ENCODE measurements around the gene ZFYVE27.

Gene ZFYVE27

DNA sequence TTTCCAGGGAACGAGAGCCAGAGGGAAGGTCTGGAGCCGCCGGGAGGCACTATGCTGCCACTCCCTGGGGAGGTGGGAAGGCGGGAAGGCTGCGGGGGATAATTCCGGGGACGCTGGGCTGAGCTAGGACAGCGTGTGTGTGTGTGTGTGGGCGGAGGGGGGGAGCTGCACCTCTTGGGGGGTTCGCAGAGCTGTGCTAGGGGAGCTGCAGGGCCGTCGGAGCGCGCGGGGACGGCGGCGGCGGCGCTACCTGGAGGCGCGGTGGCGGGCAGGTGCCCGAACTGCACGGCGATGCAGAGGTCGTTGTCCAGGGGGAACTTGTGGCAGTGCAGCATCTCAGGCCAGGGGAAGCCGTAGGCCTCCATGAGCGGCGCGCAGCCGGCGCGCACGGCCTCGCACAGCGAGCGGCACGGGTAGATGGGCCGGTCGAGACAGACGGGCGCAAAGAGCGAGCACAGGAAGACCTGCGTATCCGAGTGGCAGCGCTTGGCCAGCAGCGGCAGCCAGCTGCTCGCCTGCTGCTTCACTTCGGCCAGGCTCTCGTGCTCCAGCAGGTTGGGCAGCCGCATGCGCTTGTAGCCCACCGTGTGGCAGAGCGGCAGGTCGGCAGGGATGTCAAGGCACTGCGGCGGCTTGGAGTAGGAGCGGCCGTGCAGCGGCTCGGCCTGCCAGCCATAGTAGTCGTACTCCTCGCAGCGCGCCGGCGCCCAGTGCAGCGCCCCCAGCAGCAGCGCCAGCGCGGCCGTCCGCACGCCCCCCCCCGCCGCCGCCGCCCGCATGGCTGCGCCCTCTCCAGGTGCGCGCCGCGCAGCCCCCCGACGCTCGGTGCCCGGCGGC lies 34.3 kb downstream of the ZFYVE27 start (continued):
- TF ChIP-seq BCL11B (tag by site-specific recombination; IDR thresholded peaks at IDR 0.05; ENCODE audit: low read depth) (no peak), ZNF433 (tag by site-specific recombination; IDR thresholded peaks at IDR 0.05; ENCODE audit: low read depth) (no peak), ZNF707 (tag by site-specific recombination; IDR thresholded peaks at IDR 0.05) (no peak), ZNF555 (tag by site-specific recombination; conservative IDR thresholded peaks at IDR 0.05) (no peak), ZNF660 (tag by site-specific recombination; IDR thresholded peaks at IDR 0.05) (no peak), MYNN (tag by site-specific recombination; IDR thresholded peaks at IDR 0.05; ENCODE audit: borderline replicate concordance) (no peak), ZNF23 (tag by site-specific recombination; IDR thresholded peaks at IDR 0.05; ENCODE audit: borderline replicate concordance) (no peak), ZNF416 (tag by site-specific recombination; IDR thresholded peaks at IDR 0.05) (no peak), ZNF521 (tag by site-specific recombination; IDR thresholded peaks at IDR 0.05) (no peak), SP3 (tag by site-specific recombination; IDR thresholded peaks at IDR 0.05) (no peak), ZNF335 (tag by site-specific recombination; conservative IDR thresholded peaks at IDR 0.05) (peak; percentile 83), ZNF133 (tag by site-specific recombination; IDR thresholded peaks at IDR 0.05) (no peak), ZSCAN23 (tag by site-specific recombination; IDR thresholded peaks at IDR 0.05) (no peak), ZNF184 (tag by site-specific recombination; IDR thresholded peaks at IDR 0.05) (no peak), ZNF610 (tag by site-specific recombination; IDR thresholded peaks at IDR 0.05; ENCODE audit: borderline replicate concordance) (peak; percentile 75; the same call in 1 of the 2 replicates), GLIS1 (tag by site-specific recombination; IDR thresholded peaks at IDR 0.05) (peak; percentile 99), ZFP37 (tag by site-specific recombination; IDR thresholded peaks at IDR 0.05) (no peak), ZNF324 (tag by site-specific recombination; IDR thresholded peaks at IDR 0.05) (no peak), SCRT2 (tag by site-specific recombination; IDR thresholded peaks at IDR 0.05) (0 out of 2 replicates have a peak, but pooled peaks have one; percentile 25), ZNF548 (tag by site-specific recombination; IDR thresholded peaks at IDR 0.05) (no peak), RBAK (tag by site-specific recombination; IDR thresholded peaks at IDR 0.05) (no peak), ZNF112 (tag by site-specific recombination; IDR thresholded peaks at IDR 0.05) (no peak), KLF9 (tag by site-specific recombination; IDR thresholded peaks at IDR 0.05; ENCODE audit: low read depth) (no peak), ZNF664 (tag by site-specific recombination; IDR thresholded peaks at IDR 0.05) (no peak), ZNF600 (tag by site-specific recombination; IDR thresholded peaks at IDR 0.05) (peak; percentile 78)
- TF ChIP-seq, protein P1, sequence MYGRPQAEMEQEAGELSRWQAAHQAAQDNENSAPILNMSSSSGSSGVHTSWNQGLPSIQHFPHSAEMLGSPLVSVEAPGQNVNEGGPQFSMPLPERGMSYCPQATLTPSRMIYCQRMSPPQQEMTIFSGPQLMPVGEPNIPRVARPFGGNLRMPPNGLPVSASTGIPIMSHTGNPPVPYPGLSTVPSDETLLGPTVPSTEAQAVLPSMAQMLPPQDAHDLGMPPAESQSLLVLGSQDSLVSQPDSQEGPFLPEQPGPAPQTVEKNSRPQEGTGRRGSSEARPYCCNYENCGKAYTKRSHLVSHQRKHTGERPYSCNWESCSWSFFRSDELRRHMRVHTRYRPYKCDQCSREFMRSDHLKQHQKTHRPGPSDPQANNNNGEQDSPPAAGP (tag by site-specific recombination; IDR thresholded peaks at IDR 0.05): peak; percentile 71
- TF ChIP-seq, protein P2, sequence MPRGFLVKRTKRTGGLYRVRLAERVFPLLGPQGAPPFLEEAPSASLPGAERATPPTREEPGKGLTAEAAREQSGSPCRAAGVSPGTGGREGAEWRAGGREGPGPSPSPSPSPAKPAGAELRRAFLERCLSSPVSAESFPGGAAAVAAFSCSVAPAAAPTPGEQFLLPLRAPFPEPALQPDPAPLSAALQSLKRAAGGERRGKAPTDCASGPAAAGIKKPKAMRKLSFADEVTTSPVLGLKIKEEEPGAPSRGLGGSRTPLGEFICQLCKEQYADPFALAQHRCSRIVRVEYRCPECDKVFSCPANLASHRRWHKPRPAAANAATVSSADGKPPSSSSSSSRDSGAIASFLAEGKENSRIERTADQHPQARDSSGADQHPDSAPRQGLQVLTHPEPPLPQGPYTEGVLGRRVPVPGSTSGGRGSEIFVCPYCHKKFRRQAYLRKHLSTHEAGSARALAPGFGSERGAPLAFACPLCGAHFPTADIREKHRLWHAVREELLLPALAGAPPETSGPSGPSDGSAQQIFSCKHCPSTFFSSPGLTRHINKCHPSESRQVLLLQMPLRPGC (tag by site-specific recombination; IDR thresholded peaks at IDR 0.05): no peak
- TF ChIP-seq, protein P3, sequence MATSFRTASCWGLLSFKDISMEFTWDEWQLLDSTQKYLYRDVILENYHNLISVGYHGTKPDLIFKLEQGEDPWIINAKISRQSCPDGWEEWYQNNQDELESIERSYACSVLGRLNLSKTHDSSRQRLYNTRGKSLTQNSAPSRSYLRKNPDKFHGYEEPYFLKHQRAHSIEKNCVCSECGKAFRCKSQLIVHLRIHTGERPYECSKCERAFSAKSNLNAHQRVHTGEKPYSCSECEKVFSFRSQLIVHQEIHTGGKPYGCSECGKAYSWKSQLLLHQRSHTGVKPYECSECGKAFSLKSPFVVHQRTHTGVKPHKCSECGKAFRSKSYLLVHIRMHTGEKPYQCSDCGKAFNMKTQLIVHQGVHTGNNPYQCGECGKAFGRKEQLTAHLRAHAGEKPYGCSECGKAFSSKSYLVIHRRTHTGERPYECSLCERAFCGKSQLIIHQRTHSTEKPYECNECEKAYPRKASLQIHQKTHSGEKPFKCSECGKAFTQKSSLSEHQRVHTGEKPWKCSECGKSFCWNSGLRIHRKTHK (tag by site-specific recombination; IDR thresholded peaks at IDR 0.05): no peak
- TF ChIP-seq, protein P4, sequence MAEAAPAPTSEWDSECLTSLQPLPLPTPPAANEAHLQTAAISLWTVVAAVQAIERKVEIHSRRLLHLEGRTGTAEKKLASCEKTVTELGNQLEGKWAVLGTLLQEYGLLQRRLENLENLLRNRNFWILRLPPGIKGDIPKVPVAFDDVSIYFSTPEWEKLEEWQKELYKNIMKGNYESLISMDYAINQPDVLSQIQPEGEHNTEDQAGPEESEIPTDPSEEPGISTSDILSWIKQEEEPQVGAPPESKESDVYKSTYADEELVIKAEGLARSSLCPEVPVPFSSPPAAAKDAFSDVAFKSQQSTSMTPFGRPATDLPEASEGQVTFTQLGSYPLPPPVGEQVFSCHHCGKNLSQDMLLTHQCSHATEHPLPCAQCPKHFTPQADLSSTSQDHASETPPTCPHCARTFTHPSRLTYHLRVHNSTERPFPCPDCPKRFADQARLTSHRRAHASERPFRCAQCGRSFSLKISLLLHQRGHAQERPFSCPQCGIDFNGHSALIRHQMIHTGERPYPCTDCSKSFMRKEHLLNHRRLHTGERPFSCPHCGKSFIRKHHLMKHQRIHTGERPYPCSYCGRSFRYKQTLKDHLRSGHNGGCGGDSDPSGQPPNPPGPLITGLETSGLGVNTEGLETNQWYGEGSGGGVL (tag by site-specific recombination; IDR thresholded peaks at IDR 0.05): peak; percentile 96

Measured in HEK293 (cell line).